Effector memory CD8-positive, alpha-beta T cell (primary cell): ENCODE data around the gene EFCAB14.
"Not testable (repeated sequence)": the region's sequence is repeated elsewhere in the genome, so short reads cannot be mapped to it uniquely, and the experiment has no call there.

ENCODE experiments used
- ATAC-seq: fragments of 150-1000 bp; cut with Tn5 transposase; replicated peaks from 2 replicates; pipeline ENCODE4 v1.10.0; 2021; ENCODE audit warnings: mild to moderate bottlenecking, moderate library complexity
- DNase-seq, 3 experiments: peaks; one replicate each; pipeline ENCODE4 v3.0.0; 2021
- H3K27ac Mint-ChIP-seq, 2 donors: one replicate each; pipeline ENCODE4 v1.8.0; 2022; ENCODE audit warnings: mild to moderate bottlenecking in 2 of 2, mixed read lengths in 2 of 2, moderate library complexity in 2 of 2
- H3K27me3 Mint-ChIP-seq, 2 donors: one replicate each; pipeline ENCODE4 v1.8.0; 2022; ENCODE audit warnings: mixed read lengths in 2 of 2
- H3K36me3 Mint-ChIP-seq: one replicate; pipeline ENCODE4 v1.8.0; 2022; ENCODE audit warnings: mild to moderate bottlenecking, moderate library complexity, mixed read lengths; ENCODE audit not compliant: insufficient read depth
- H3K4me1 Mint-ChIP-seq, 2 donors: one replicate each; pipeline ENCODE4 v1.8.0; 2022; ENCODE audit warnings: low read depth in 2 of 2, mixed read lengths in 2 of 2
- H3K4me3 Mint-ChIP-seq, 2 donors: one replicate each; pipeline ENCODE4 v1.8.0; 2022; ENCODE audit warnings: mild to moderate bottlenecking in 2 of 2, mixed read lengths in 2 of 2, moderate library complexity in 2 of 2
- H3K9me3 Mint-ChIP-seq, 2 donors: one replicate each; pipeline ENCODE4 v1.8.0; 2022; ENCODE audit warnings: mixed read lengths in 2 of 2

The EFCAB14 gene

DNA sequence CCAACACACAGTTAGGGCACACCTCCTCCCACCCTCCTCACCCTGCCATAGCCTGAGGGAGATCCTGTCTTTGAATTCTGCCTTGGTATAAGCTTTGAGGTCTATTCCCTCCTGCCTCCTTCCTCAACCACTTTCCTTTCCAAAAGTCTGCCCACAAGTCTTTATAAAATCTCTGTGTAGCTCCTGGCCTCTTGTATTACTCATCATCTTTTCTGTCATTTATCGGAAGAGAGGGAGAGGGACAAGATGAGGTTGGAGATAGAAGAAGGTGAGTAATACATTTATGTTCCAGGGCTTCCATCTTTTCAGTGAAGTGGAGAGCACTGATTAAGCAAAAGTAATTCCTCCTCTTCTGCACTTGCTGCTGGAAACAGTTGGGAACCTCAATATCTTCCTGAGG, 30.5 kb upstream of the EFCAB14 start:
- Mint-ChIP-seq H3K27me3 (peaks cover 70 to 97% of the 10 kb centered on the region in 2 donors), H3K27ac (no peak overlapping the region), H3K4me1 (no peaks in the 10 kb centered on the region), H3K4me3 (no peak overlapping the region), H3K36me3 (no peaks in the 10 kb centered on the region), H3K9me3 (no peaks in the 10 kb centered on the region)
- ATAC-seq (no peak), DNase-seq (no peak)

DNA sequence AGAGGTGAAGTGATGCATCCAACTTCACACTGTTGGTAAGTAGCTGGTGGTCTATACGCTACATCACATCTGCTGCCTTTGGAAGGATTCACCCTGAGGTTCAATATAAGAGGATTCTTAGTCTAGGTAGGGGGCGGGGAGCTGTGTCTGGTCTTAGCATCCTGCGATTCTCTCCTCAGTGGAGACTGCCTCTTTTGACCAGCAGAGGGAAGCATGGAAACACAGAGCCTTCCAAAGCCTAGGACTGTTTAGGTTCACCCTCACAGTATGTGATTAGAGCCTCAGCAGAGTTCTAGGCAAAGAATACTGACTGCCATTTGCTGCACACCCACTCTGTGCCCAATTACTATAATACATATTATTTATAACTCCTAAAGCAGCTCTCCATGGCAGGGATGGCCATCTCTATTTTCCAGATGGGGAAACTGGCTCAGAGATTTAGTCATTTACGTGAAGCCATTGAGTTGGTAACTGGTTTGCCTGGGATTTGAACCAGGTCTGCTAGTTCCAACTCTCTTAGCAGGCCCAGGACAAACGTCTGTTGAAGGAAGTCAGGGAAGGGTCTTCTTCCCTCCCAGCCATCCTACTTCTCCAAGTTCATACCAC, 28.9 kb upstream of the EFCAB14 start:
- no peak for DNase-seq
- peaks cover 68 to 95% of the 10 kb centered on the region in 2 donors for H3K27me3 Mint-ChIP-seq
- H3K36me3 Mint-ChIP-seq, result no peaks in the 10 kb centered on the region
- H3K4me3 Mint-ChIP-seq, result no peak overlapping the region
- H3K27ac Mint-ChIP-seq, result no peak overlapping the region
- no peak for ATAC-seq
- no peaks in the 10 kb centered on the region for H3K9me3 Mint-ChIP-seq
- H3K4me1 Mint-ChIP-seq, result no peaks in the 10 kb centered on the region

DNA sequence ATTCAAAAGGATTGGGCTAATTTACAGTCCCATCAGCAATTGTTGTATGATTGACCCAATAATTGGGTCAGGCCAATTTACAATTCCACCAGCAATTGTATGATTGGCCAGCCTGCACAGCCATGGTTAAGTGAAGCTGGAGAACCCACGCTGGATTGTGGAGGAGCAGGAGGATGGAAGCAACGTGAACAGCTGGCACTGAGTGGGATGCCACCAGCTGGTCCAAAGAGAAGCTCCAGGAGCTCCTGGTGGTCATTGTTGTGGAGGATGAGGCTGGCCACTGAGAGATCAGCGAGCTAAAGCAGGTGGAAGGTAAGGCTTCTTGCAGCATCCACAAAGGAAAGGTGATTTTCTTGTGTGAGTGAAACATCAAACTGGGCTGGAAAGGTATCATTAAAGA, 23.2 kb upstream of the EFCAB14 start:
- DNase-seq (no peak), ATAC-seq (no peak)
- Mint-ChIP-seq H3K4me1 (no peaks in the 10 kb centered on the region), H3K27me3 (peaks cover 57 to 63% of the 10 kb centered on the region in 2 donors), H3K27ac (no peak overlapping the region), H3K9me3 (no peaks in the 10 kb centered on the region), H3K4me3 (no peak overlapping the region), H3K36me3 (no peaks in the 10 kb centered on the region)

DNA sequence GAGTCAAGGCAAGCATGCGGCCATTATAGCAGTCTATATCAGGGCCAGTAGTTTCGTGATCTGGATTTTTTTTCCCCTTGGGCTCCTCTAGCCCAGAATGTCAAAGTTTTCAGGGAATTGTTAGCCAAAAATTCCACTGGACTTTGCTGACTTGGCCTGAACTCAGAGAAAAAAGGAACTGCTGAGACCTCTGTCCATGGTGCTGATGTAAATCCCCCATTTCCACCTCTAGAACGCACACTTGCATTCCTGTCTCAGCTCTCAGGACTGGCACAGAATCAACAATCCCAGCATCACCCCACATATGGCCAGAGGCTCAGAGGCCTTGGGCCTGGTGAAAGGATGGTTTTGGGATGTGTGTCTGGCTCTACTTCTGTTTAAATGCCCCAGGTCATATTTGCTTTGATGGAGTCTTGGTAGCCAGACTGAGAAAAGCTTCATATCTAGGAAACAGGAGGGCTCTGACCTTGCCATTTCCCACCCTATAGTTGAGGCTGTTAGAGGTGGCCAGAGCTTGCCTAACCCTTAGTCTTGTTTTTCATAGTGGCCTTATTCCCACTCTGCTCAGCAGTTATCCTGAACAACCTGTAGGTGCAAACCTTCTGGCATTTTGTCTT, 16.9 kb upstream of the EFCAB14 start:
- Mint-ChIP-seq H3K9me3 (peaks cover 0 to 3% of the 10 kb centered on the region in 2 donors), H3K27ac (no peak overlapping the region), H3K36me3 (no peaks in the 10 kb centered on the region), H3K27me3 (peaks cover 28 to 43% of the 10 kb centered on the region in 2 donors), H3K4me3 (no peak overlapping the region), H3K4me1 (no peaks in the 10 kb centered on the region)
- DNase-seq, result peak in 2 of 3 experiments; percentile 15 to 28
- no peak for ATAC-seq

DNA sequence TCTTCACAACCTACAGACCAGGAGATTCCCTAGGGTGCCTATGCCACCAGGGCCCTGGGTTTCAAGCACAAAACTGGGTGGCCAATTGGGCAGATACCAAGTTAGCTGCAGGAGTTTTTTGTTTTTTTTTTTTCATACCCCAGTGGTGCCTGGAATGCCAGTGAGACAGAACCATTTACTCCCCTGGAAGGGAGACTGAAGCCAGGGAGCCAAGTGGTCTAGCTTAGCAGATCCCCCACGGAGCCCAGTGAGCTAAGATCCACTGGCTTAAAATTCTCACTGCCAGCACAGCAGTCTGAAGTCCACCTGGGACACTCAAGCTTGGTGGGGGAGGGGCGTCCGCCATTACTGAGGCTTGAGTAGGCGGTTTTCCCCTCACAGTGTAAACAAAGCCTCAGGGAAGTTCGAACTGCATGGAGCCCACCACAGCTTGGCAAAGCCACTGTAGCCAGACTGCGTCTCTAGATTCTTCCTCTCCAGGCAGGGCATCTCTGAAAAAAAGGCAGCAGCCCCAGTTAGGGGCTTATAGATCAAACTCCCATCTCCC, 9.5 kb upstream of the EFCAB14 start:
- H3K27ac Mint-ChIP-seq, DNase-seq, H3K9me3 Mint-ChIP-seq, H3K4me3 Mint-ChIP-seq, ATAC-seq, H3K36me3 Mint-ChIP-seq, H3K4me1 Mint-ChIP-seq: not testable (repeated sequence)
- peaks cover 74 to 76% of the 10 kb centered on the region in 2 donors for H3K27me3 Mint-ChIP-seq

DNA sequence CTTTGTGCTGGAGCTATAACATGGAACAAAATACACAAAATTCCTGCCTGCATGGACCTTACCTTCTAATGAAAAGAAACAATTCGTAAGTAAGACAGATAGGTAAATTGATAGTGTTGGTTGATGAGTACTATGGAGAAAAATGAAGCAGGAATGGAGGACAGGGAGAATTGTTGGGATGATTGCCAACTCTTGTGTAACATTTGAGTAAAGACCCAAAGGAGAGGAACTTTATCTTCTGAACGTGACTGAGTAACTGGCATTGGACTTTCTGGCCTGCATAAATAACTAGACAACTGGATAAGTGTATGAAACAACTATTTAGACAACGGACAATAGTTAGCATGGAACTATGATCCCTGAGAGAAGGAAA, 6.8 kb upstream of the EFCAB14 start:
- peaks cover 0 to 4% of the 10 kb centered on the region in 2 donors for H3K4me1 Mint-ChIP-seq
- peak overlapping the region in 1 of 2 donors; percentile 8 for H3K27ac Mint-ChIP-seq
- no peak overlapping the region for H3K4me3 Mint-ChIP-seq
- no peak for ATAC-seq
- H3K27me3 Mint-ChIP-seq, result peaks cover 48 to 56% of the 10 kb centered on the region in 2 donors
- H3K9me3 Mint-ChIP-seq, result no peaks in the 10 kb centered on the region
- no peak for DNase-seq
- H3K36me3 Mint-ChIP-seq, result no peaks in the 10 kb centered on the region

DNA sequence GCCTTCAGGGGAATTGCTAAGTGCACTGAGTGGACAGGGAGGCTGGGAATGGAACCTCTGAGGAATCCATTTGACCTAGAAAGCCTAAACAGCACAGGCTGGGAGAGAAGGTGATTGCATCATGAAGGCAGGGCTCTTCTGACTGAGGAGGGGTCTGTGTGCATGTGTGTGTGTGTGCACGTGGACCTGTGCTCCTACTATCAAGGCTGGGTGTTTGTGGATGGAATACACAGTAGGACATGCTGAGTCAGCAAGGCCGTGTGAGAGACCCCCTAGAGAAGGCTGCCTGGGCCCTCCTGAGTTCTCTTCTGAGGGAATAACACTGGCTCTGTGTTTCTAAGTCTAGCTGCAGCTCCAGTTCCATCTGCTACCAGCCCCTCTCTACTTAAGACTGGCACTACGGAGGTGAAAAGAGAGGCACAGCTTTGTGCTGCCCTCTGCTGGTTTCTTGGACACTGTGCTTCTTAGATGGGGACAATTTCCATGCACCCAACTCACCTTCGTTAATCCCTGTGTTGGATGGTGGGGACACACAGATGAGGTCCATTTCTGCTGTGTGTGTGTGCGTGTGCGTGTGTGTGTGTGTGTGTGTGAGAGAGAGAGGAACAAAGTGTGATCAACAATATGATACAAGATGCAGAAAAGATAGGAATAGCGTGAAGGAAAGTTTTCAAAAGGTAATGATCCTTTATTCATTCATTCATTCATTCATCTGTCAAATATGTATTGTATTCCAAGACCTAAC, 6.2 kb upstream of the EFCAB14 start:
- DNase-seq, result peak; percentile 66 to 71 (median 69)
- Mint-ChIP-seq H3K27me3 (peaks cover 42 to 52% of the 10 kb centered on the region in 2 donors), H3K4me3 (no peak overlapping the region), H3K27ac (peak overlapping the region in 1 of 2 donors; percentile 8), H3K4me1 (peaks cover 0 to 4% of the 10 kb centered on the region in 2 donors), H3K36me3 (no peaks in the 10 kb centered on the region), H3K9me3 (no peaks in the 10 kb centered on the region)
- ATAC-seq, result peak; percentile 100

DNA sequence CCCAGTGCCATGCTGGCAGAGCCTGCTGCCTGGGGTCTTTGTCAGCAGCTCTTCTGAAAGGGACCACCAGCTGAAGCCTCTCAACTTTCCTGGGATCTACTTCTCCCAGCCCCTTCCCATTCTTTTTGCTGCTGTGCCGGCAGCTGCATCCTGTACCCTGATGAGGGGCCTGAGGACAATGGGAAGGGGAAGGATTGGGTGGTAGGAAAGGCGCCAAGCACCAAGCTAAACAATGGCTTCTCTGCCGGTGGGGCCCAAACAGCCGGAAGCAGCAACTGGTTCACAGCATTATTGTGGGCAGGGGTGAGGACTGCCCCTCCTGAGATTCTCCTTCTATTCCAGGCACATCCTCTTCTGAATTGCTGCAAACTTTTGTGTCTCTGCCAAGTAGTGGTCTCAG, 5.0 kb upstream of the EFCAB14 start:
- peaks cover 8 to 14% of the 10 kb centered on the region in 2 donors for H3K4me1 Mint-ChIP-seq
- peaks cover 4% of the 10 kb centered on the region for H3K36me3 Mint-ChIP-seq
- H3K27ac Mint-ChIP-seq, result no peak overlapping the region

DNA sequence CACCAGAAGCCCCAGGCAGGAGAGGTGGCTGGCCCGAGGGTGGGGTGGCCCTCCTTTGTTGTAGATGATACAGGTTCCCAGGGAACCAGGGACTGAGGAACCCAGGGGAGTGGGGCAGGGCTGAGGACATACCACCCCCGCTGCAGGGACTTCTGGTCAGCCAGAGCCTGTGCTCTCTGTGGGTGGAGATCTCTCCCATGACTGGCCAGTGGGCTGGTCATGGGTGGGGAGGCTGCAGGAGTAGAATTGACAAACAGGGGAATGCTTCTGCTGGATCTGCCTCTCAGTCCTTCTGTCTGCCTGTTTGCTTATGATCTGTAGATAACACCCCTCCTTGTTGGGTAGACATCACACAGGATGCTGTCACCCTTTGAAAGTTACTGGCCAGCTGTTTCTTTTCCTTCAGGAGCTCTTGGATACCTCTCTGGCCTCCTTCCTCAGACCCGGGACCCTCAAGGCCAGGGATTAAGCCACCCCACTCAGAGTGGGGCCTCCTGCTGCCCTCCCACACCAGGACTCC, 2.8 kb upstream of the EFCAB14 start:
- peaks cover 25 to 31% of the 10 kb centered on the region in 2 donors for H3K4me1 Mint-ChIP-seq
- peaks cover 14% of the 10 kb centered on the region for H3K36me3 Mint-ChIP-seq
- H3K27me3 Mint-ChIP-seq, result peaks cover 17 to 19% of the 10 kb centered on the region in 2 donors
- no peak overlapping the region for H3K27ac Mint-ChIP-seq
- H3K4me3 Mint-ChIP-seq, result no peak overlapping the region
- no peak for ATAC-seq
- no peaks in the 10 kb centered on the region for H3K9me3 Mint-ChIP-seq
- no peak for DNase-seq

More for the DNA sequence above, 5.0 kb upstream of the EFCAB14 start:
- Mint-ChIP-seq H3K27me3 (peaks cover 30 to 39% of the 10 kb centered on the region in 2 donors), H3K9me3 (no peaks in the 10 kb centered on the region), H3K4me3 (no peak overlapping the region)
- no peak for DNase-seq
- no peak for ATAC-seq

DNA sequence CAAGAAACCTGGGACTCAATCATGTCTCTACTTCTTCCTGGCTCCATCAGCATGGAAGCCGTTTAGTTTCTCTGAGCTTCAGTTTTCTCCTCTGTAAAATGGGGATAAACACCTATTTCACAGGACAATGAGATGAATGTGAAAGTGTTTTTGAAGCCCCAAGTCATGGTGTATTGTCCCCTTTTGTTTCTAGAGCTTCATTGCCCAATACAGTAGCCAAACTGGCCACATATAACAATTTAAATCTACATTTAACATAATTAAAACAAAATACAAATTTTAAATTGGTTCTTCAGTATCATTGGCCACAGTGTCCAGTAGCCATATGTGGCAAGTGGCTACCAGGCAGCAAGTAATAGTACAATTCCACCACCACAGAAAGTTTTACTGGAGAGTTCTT, 2.3 kb upstream of the EFCAB14 start:
- no peak overlapping the region for H3K27ac Mint-ChIP-seq
- no peak for ATAC-seq
- H3K4me1 Mint-ChIP-seq, result peaks cover 30 to 37% of the 10 kb centered on the region in 2 donors
- DNase-seq, result no peak
- no peak overlapping the region for H3K4me3 Mint-ChIP-seq
- H3K9me3 Mint-ChIP-seq, result no peaks in the 10 kb centered on the region
- peaks cover 12 to 13% of the 10 kb centered on the region in 2 donors for H3K27me3 Mint-ChIP-seq
- H3K36me3 Mint-ChIP-seq, result peaks cover 14% of the 10 kb centered on the region

DNA sequence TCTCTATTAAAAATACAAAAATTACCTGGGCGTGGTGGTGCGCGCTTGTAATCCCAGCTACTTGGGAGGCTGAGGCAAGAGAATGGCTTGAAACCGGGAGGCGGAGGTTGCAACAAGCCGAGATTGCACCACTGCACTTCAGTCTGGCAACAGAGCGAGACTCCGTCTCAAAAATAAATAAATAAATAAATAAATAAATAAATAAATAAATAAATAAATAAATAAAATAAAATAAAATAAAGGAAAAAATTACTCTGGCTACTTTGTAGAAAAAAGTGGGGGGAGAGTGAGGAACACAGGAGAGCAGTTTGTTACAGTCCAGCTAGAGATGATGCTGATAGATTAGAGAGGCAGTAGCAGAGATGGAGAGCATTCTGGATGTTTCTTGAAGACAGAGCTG, 1.4 kb upstream of the EFCAB14 start:
- not testable (repeated sequence) for H3K27me3 Mint-ChIP-seq, ATAC-seq, DNase-seq, H3K4me3 Mint-ChIP-seq, H3K9me3 Mint-ChIP-seq
- peak overlapping the region in 1 of 2 donors; percentile 14 for H3K27ac Mint-ChIP-seq
- peaks cover 31 to 39% of the 10 kb centered on the region in 2 donors for H3K4me1 Mint-ChIP-seq
- H3K36me3 Mint-ChIP-seq, result peaks cover 23% of the 10 kb centered on the region

DNA sequence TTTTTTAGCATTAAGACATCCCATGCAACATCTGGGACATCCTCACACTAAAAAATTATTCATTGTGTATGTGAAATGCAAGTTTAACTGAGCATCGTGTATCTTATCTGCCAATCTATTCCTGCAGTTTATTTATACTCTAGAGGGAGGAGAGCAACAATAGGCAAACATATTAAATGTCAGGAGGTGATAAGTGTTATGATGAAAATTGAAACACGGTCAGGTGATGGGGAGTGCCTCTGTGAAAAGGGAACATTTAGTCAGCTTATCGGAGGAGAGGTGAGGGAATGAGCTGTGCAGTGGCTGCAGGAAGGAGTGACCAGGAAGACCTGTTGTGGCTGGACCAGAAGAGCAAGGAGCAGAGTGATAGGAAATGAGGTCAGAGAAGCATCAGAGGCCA, 775 bp upstream of the EFCAB14 start:
- H3K27me3 Mint-ChIP-seq, result no peaks in the 10 kb centered on the region
- H3K36me3 Mint-ChIP-seq, result peaks cover 29% of the 10 kb centered on the region
- DNase-seq (no peak), ATAC-seq (no peak)
- peak overlapping the region; percentile 89 for H3K4me3 Mint-ChIP-seq
- H3K4me1 Mint-ChIP-seq, result peaks cover 31 to 42% of the 10 kb centered on the region in 2 donors
- peak overlapping the region; percentile 87 to 95 for H3K27ac Mint-ChIP-seq
- H3K9me3 Mint-ChIP-seq, result no peaks in the 10 kb centered on the region

DNA sequence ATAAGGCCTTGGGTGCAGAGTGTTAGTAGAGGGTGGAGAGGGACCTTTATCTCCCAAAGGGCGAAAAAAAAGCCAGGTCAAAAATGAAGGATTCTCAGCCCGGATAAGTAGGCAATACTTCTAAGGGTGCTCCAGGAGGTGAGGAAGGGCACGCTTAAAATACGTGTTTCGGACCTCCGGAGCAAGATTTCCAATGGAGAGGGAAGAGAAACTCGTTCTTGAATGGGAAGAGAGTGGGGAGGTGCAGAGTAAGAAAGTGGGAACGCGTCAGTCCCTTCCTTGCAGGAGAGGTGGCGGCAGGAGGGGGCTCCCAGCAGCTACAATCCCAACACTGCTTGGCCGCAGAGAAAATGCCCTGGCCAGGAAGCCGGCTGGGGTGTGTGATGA, 581 bp downstream of the EFCAB14 start:
- Mint-ChIP-seq H3K27me3 (no peaks in the 10 kb centered on the region), H3K4me3 (peak overlapping the region; percentile 89), H3K36me3 (peaks cover 43% of the 10 kb centered on the region), H3K9me3 (no peaks in the 10 kb centered on the region), H3K27ac (peak overlapping the region; percentile 87 to 95), H3K4me1 (peaks cover 31 to 42% of the 10 kb centered on the region in 2 donors)
- no peak for ATAC-seq
- DNase-seq, result no peak
